ENCODE data around the gene CRYGS.

- TF ChIP-seq CTCF (IDR thresholded peaks at IDR 0.05), result no peak
- no peak for TF ChIP-seq FOSB (CRISPR knock-in tag; IDR thresholded peaks at IDR 0.05)
- no peak for TF ChIP-seq MAZ (IDR thresholded peaks at IDR 0.05; ENCODE audit: borderline replicate concordance, low read depth, low read length)
- no peak for TF ChIP-seq GATA3 (IDR thresholded peaks at IDR 0.05; ENCODE audit: borderline replicate concordance)
Observed at GRCh38 chr3:186516646-186517045, 27.5 kb downstream of the CRYGS start.

Data from A549 (cell line).